ENCODE data around the gene SRGAP3.

Gene SRGAP3

DNA sequence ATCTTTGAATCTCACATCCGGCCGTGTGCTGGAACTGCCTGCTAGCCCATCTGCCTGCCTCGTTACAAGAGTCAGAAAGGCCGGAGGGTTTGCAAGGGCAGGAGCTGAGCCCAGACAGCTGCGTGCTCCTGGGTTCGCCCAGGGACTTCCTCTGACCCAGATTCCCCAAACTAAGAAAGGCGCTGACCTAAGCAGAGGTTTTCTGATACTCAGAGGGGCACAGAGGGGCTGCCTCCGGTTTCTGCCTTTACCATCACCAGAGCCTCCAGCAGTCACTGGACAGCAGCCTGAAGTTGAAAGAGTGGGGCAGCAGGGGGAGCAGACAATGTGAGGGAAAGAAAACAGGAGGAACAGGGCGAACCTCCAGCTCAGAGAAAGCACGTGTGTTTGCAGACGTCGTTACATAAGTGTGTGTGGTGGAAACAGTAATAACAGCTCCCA is 252.7 kb downstream of the SRGAP3 start:
- in situ Hi-C loops (cut with HindIII; ENCODE audit: low sequenced_read_pairs) = no loop called here

DNA sequence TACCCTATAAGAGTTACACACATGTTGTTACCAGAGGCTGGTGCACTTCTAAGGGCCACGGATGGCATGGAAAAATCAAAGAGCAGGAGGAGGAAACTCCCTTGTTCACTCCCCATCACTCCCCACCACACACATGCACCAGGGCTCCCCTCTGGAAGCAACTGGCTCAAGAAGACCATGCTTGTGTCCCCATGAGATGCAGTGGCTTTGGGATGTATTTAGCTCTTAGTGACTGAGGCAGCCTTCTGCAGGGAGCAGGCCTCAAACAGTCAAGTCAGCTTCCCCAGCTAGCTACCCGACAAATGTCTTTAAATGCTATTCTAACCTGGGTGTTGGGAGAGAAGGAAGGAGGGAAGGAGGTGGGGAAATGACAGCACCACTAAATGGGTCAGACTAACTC is 253.2 kb downstream of the SRGAP3 start:
- in situ Hi-C loops (cut with HindIII; ENCODE audit: low sequenced_read_pairs) = no loop called here

DNA sequence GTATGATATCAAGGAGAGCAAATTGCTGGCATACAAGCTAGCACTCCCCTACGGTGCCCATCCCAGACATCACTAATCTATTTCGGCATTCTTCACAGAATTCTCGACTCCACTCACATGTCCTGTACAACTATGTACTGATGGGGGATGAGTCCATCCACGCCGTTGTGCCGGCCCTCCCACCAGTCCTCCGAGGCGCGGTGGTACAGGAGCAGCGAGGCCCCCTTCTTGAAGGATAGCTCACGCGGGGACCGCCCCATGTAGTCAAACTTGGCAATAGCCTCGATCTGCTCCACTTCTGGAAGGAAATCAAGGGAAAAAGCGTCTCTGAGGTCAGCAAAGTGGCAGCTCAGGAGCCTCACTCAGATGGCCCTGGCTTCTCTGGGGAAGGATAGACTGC is 255.2 kb downstream of the SRGAP3 start:
- in situ Hi-C loops (cut with HindIII; ENCODE audit: low sequenced_read_pairs) = no loop called here

DNA sequence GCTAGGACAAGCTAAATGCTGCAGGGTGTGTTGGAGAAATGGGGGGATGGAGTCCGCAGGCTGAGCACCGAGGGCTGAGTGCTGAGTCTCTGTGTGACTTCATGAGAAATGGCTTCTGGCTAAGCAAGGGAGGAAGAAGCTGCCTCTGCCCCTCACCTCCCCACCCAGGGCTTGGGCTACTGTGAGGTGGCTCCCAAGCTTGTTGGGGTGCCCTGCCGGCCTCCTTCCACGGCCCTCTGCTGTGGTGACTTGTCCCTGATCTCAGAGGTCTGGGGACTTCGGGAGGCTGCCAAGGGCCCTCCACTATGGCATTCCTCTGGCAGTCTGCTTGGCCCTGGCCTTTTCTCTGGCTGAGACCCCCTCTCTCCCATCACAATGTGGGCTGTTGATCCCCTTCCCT is 256.1 kb downstream of the SRGAP3 start:
- in situ Hi-C loops (cut with HindIII; ENCODE audit: low sequenced_read_pairs) = no loop called here

DNA sequence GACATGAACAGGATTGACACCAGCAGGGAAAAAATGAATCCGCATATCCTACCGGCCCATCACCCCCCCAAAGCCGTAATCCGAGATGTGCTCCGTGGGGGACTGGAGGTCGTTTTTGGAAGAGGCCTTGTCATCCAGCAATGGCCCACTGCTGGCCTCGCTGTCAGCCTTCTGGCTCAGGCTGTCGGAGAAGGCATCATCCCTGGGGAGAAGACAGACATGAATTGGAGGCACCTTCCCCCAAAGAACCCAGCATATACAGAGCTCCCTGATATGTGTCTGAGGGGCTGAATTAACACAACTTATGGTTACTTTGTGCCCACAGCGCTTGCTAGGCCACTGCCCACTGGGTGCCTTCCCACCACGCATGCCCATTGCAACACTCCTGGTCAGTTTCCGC is 256.6 kb downstream of the SRGAP3 start:
- in situ Hi-C loops (cut with HindIII; ENCODE audit: low sequenced_read_pairs) = no loop called here

DNA sequence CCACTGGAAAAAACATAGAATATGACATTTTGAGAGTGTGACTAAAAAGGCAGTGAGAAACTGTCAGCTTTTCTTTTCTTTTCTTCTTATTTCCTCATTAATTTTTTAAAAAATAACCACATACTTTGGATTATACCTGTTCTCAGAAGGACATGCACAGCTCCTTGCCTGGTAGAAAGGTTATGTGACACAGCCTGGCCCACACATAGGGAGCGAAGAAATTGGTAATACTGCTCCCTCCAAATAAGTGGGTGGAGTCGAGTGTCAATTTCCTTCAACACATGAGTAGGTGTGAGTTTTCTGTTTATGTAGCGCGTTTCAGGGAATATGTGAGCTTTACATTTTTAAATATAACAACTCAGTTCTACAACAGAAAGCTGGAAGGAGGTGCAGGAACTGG is 257.2 kb downstream of the SRGAP3 start:
- in situ Hi-C loops (cut with HindIII; ENCODE audit: low sequenced_read_pairs) = no loop called here

DNA sequence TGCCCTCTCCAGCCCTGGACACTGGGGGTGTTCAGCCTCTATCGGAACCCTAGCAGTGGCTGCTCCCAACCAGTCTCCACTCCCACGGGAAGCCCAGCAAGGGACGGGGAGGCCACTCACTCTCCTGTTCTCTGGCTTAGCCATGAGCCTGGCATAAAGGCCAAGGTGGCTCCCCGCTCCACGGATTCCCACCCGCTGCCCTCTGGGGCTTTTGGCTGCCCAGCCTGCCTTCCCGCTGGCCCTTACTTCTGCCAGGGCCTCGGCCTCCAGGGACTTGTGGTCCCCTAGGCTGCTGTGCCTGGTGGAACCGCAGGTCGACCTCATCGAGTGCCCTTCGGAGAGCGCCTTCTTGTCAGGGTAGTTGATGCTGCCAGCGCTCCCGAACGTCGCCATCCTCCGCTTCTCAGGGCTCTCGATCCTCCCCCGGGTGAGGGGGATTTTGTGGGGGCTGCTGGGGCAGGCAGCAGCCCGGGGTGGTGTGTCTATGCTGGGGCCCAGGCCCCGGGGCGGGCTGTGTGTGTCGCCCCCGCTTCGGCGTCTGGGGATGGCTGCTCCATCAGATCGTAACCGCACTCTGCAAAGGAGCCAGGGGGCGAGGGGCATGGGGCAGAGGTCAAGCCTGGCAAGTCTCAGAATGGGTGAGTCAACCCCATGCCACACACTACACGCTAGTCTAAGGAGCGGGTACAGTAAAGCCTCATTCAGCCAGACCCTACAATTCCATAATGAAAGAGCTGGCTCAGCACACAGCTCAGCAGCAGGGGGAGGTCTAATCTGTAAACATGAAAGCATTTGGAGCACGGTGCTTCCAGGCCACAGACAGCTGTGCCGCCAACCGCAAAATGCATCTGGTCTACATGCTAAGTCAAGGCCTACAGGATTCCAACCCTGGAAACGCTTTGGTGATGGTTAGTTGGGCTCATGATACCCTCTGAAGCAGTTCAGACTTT is 258.9 kb downstream of the SRGAP3 start:
- in situ Hi-C loops (cut with HindIII; ENCODE audit: low sequenced_read_pairs) = no loop called here

DNA sequence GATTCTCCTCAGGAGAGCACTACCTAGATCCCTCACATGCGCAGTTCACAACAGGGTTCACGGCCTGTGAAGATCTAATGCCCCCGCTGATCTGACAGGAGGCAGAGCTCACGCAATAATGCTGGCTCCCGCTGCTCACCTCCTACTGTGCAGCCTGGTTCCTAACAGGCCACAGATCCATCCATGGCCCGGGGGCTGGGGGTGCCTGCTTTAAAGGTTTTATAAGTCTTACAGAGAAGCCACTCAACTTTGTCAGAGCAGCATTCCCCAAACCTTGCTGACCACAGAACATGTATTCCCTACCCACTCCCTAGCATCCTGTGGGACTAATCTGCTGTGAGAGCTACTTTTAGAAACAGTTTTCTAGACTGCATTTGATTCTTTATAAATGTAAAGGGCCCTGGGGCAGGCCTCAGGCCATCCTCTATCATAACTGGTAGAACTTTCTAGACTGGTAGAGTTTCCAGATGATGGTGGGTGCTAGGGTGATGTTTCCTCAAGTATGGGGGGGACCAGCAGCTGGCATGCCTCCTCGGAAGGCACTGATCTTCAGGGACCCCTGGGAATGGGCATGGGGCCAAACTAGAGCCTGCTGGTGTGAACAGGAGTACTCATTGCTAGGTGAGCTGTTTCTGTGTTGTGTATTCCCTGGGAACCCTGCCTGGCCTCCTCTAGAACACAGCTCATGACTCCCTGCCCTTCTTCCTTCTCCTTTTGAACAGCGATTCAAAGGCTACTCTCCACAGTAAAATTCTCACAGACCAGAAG is 260.5 kb downstream of the SRGAP3 start:
- in situ Hi-C loops (cut with HindIII; ENCODE audit: low sequenced_read_pairs) = no loop called here

DNA sequence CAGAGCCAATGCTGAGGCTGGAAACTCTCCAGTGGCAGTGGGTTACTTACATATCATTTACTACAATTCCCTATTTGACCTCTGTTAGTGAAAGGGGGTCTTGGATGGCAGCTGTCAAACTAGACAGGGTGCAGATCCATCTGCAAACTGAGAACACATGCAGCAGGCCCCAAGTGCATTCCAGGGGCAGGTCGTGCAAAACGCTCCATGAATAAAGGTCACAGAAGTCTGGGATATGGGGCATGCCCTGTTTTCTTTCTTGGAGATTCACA is 261.1 kb downstream of the SRGAP3 start:
- in situ Hi-C loops (cut with HindIII; ENCODE audit: low sequenced_read_pairs) = no loop called here

DNA sequence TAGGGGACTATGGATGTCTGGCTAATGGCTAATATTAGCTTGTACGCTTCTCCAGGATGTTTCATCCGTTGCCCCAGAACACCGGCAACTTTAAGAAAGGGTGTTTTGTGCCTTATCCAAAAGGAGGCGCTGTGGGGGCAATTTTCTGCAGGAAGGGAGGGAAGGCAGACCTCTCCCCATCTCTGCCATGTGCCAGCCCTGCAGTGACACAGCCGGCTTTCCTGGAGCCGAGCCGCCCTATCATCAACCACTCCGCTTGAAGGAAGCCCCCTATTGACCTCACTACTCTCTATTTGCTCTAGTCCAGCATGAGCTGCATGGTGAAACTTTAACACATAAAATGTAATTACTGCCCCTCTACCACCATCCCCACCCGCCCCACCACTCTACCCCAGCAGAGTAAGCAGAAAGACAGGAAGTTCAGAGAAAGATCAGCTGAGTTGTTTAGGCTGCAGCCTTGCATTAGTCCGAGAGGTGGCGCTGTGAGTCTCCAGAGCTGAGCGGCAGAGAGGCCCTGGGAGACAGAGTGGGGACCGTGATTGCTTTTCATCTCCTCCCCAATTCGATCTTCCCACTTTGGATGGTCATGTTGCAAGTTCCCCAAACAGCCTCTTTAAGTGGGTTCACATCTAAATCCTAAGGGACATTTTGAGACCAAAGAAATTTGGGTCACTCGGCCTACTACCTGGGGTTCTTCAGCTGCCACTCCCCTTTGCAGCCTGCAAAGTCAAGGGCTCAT is 261.6 kb downstream of the SRGAP3 start:
- in situ Hi-C loops (cut with HindIII; ENCODE audit: low sequenced_read_pairs) = no loop called here

DNA sequence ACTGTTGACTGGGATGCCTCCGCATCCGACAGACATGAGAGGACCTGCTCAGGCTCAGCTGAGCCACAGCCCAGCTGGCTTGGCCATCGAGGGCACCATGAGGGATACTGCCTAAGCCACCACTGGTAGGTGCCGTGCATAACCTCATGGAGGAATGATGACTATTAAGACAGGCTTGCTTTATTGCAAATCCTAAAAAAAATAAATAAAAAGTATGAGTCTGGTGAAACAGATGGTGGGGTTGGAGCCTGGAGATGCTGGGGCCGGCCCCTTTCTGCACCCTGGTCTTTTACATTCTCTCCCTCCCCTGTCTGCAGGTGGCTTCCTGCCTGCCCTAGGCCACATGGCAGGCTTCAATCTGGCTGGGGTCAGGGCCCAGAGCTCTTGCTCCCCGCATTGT is 262.2 kb downstream of the SRGAP3 start:
- in situ Hi-C loops (cut with HindIII; ENCODE audit: low sequenced_read_pairs) = no loop called here

DNA sequence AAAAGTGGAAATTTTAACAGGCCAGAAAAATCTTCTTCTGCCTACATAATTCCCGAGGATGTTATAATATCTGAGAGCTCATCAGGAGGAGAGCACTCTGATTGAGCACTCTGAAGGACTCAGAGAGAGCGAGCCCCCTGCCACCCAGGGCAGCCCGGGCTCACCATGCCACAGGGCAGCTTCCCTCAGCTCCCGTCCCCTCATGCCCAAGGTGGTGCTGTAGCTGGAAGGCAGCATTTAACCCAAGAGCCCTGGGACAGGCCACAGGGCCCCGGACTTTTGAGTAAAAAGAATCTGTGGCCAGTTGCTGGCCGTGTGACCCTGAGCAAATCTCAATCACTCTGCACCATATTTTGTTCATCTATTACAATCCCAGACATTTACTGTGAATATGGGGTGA is 262.7 kb downstream of the SRGAP3 start:
- in situ Hi-C loops (cut with HindIII; ENCODE audit: low sequenced_read_pairs) = no loop called here

DNA sequence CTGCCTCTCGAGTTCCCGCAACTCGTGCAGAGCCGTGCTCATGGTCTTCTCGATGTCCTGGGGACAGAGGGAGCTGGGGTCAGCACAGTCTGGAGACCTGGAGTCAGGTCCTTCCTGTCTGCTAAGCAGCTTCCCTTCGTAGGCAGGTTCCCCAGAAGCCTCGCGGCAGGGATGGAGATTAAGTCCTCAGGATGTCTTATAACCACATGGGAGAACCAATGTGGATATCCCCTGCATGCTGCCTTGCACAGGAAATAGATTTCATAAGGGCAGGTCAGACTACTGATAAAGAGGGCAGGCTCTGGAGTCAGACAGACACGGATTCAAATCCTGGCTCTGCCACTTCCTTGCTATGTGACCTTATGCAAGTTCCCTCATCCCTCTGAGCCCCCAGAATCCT is 263.6 kb downstream of the SRGAP3 start:
- in situ Hi-C loops (cut with HindIII; ENCODE audit: low sequenced_read_pairs) = no loop called here

DNA sequence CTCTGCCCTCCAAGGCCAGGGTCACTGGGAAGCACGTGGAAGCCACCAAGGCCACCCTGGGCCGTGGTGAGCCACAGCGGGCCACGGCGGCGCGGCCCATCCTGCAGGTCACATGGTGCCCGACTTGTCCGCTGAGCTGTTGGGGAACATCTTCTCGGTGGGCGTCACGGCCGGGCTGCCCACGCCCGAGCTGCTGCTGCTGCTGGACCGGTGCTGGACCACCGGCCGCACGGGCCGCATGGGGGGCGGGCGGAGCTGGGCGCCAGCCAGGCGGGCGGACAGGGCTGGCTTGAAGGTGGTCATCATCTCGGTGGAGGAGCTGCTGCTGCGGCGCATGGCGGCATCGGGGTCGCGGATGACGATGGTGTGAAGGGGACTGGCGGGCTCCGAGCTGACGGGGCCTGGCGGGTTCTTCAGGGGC is 264.0 kb downstream of the SRGAP3 start:
- in situ Hi-C loops (cut with HindIII; ENCODE audit: low sequenced_read_pairs) = no loop called here

DNA sequence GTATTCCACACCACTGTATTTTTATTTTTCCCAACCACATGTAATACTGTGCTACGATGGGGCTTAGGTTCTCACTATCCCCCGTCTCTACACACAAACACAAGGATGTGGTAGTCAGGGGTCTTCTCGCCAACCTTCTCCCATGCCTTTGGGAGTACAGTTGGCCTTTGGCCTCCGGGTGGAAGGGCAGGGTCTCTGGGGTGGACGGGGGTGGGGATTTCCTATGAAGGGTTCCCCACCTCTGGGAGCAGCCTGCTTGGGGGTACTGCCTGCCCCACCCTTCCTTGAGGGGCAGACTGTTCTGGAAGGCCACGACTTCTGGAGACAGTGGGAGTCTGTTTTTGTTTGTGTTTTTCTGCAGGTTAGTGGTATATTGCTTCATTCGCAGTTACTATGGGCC is 264.9 kb downstream of the SRGAP3 start:
- in situ Hi-C loops (cut with HindIII; ENCODE audit: low sequenced_read_pairs) = no loop called here

DNA sequence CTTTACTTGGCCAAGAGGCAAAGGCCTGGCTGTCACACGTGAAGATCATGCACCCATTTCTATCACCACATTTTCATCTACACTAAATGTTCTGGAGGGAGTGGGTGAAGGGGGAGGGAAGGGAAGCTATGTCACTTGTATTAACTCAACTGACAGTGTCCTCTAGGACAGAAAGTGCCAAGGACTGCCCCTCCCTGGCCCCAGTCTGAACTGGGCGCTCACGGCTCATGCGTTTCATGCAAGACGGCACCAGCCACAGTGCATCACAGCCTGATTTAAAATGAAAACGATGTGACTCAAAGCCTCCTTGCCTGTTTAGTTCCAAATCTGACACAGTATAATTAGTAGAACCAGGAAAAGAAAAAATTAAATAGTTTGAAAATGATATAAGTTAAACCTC is 265.4 kb downstream of the SRGAP3 start:
- in situ Hi-C loops (cut with HindIII; ENCODE audit: low sequenced_read_pairs) = no loop called here

DNA sequence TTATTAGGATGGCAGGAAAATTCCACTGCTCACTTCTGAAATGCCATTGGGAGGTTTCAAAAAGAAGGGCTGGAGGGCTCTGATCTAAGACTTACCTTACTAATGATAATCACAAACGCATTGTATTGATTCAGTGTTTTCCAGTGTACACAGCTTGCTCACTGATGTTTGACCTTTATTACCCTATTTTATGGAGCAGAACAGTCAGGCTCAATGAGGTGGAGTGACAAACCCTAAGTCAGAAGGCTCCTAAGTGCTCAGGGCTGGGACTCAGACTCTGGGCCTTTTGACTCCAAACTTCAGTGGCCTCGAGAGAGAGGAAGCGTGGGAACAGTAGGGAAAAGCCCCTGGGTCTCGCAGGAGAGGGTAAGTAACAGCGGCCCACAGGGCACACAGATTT is 265.9 kb downstream of the SRGAP3 start:
- in situ Hi-C loops (cut with HindIII; ENCODE audit: low sequenced_read_pairs) = no loop called here

DNA sequence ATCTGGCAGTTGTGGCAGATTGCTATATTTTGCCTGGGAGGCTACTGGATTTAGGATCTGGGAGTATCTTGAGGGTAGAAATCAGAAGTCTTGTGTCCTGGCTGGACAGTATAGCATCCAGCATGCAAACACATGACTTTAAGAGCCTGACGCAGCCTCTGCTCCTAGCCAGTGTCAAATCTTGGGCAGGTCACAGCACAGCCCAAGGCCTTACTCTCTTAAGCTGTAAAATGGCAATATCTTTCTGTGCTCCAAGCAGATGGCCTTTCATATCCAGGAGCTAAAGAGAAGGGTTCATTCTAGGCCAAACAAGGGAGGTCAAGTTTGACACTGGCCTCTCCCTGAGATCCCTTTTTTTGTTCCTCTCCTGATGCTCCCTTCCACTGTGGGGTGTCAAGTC is 266.4 kb downstream of the SRGAP3 start:
- in situ Hi-C loops (cut with HindIII; ENCODE audit: low sequenced_read_pairs) = no loop called here

DNA sequence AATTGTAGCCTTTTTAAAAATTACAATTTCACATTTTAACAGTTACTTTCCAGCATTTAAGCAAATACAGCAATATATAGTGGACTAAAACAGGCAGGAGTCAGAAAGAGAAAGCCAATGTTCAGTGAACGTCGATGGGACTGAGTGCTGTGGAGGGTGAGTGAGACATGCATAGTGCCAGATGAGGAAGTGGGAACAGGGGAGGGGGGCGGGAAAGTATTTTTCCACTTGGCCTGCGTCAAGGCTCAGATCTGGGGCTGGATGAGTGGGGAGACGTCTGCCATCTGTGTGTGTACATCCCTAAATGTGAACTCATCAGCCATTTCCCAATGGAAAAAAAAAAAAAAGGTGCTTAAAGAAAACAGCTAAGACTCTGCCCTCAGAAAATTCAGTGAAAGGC is 266.9 kb downstream of the SRGAP3 start:
- in situ Hi-C loops (cut with HindIII; ENCODE audit: low sequenced_read_pairs) = no loop called here

DNA sequence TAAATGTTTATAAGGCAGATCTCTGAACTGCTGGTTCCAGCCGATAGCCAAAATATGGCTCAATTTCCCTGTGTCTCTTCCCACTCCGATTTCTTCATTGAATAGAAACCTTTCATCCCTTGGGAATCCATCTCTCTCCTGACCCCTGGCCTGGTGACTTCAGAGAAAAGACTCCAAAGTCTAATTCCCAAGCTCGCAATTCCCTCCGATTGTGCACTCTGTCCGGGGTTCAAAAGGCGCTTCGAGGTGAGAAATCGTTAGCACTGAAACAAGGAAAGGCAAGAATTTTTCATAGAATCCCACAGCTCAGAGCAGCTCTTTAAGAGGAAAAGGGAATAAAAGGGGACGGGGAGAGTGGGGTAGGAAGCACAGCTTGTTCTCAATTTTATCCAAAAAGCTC is 267.7 kb downstream of the SRGAP3 start:
- in situ Hi-C loops (cut with HindIII; ENCODE audit: low sequenced_read_pairs) = no loop called here

DNA sequence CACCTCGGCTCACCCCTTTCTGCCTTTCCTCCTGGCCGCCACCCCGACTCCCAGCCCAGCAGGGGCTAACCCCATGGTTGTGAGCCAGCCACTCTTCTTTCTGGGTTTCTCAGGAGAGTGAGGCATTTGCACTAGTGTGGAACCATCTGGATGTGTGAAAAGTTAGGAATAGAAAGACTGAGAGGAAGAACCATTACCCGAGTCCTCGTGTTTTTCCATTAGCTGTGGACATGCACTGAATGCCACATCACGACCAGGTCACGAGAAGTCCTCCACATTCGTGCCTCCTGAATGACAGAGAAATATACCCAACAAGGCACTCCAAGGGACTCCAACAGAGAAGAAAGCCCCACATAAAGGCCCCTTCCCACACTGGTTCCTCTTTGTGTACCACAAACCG is 268.1 kb downstream of the SRGAP3 start:
- in situ Hi-C loops (cut with HindIII; ENCODE audit: low sequenced_read_pairs) = no loop called here

All from endothelial cell of hepatic sinusoid (primary cell).